Endothelial cell of umbilical vein (primary cell): ENCODE measurements around the gene CCNA1.

Experiments used
- EZH2 ChIP-seq: IDR thresholded peaks from 2 replicates; pipeline ENCODE4 v1.6.1; 2012; ENCODE audit warnings: borderline replicate concordance, low read depth, mild to moderate bottlenecking, moderate library complexity, low read length, inconsistent platforms; ENCODE audit not compliant: severe bottlenecking
- FOS ChIP-seq: IDR thresholded peaks from 2 replicates; pipeline ENCODE4 v1.6.1; 2011; ENCODE audit warnings: mild to moderate bottlenecking, low read length, moderate library complexity, borderline replicate concordance; ENCODE audit not compliant: insufficient read depth
- GATA2 ChIP-seq: IDR thresholded peaks from 2 replicates; pipeline ENCODE4 v1.7.0; 2011; ENCODE audit warnings: low read depth, mild to moderate bottlenecking, moderate library complexity, mixed read lengths, low read length; ENCODE audit not compliant: insufficient read length, insufficient read depth
- MYC ChIP-seq: IDR thresholded peaks from one replicate; pipeline ENCODE4 v1.6.1; 2011; ENCODE audit warnings: mild to moderate bottlenecking, low read depth, low read length
- POLR2A ChIP-seq: IDR thresholded peaks from 2 replicates; pipeline ENCODE4 v1.6.1; 2012; ENCODE audit warnings: low read depth, mild to moderate bottlenecking, control low read depth, low read length
- POLR2AphosphoS5 ChIP-seq: IDR thresholded peaks from 2 replicates; pipeline ENCODE4 v1.6.1; 2012; ENCODE audit warnings: low read depth, mild to moderate bottlenecking, control low read depth, low read length, moderate library complexity; ENCODE audit not compliant: insufficient read depth
- TF ChIP-seq, protein P1 (sequence below): IDR thresholded peaks from 2 replicates; pipeline ENCODE4 v1.6.1; 2011; ENCODE audit not compliant: insufficient read depth, insufficient read length
- TF ChIP-seq, protein P2 (sequence below), 2 donors: IDR thresholded peaks; 1 replicate in 1 of 2; 2 replicates in 1 of 2; pipeline ENCODE4 v1.5.1; 2011; ENCODE audit warnings: low read length in 2 of 2, mild to moderate bottlenecking in 2 of 2, moderate library complexity in 2 of 2, control low read depth in 1 of 2, inconsistent platforms in 1 of 2, low read depth in 1 of 2; ENCODE audit not compliant: insufficient read depth in 1 of 2; ENCODE audit errors: extremely low read depth in 1 of 2

DNA sequence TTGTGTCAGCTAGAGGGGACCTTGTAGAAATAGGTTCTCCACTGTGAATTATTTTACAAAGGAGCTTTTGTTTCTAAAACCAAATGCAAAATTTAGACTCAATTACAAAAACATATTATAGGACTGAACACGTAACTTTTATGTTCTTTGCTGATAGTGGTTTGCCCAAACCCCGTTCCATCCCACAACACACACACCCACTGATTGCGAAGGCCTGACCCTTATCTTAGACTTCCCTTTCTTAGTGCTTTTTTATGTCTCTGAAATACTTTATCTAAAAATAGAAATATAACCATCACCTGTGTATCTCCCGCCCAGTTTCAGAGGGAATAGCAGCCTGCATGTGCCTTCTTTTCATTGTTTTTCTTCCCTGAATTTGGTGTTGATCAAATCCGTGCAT is 13.0 kb downstream of the CCNA1 start:
- TF ChIP-seq FOS: no peak
- TF ChIP-seq, protein P1, sequence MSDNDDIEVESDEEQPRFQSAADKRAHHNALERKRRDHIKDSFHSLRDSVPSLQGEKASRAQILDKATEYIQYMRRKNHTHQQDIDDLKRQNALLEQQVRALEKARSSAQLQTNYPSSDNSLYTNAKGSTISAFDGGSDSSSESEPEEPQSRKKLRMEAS: no peak
- TF ChIP-seq, protein P2, sequence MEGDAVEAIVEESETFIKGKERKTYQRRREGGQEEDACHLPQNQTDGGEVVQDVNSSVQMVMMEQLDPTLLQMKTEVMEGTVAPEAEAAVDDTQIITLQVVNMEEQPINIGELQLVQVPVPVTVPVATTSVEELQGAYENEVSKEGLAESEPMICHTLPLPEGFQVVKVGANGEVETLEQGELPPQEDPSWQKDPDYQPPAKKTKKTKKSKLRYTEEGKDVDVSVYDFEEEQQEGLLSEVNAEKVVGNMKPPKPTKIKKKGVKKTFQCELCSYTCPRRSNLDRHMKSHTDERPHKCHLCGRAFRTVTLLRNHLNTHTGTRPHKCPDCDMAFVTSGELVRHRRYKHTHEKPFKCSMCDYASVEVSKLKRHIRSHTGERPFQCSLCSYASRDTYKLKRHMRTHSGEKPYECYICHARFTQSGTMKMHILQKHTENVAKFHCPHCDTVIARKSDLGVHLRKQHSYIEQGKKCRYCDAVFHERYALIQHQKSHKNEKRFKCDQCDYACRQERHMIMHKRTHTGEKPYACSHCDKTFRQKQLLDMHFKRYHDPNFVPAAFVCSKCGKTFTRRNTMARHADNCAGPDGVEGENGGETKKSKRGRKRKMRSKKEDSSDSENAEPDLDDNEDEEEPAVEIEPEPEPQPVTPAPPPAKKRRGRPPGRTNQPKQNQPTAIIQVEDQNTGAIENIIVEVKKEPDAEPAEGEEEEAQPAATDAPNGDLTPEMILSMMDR (IDR thresholded peaks at IDR 0.05; ENCODE audit: extremely low read depth in 1 of 2, insufficient read depth in 1 of 2, low read depth in 1 of 2, low read length in 2 of 2): no peak
- no peak for TF ChIP-seq MYC
- no peak for TF ChIP-seq POLR2A
- no peak for TF ChIP-seq POLR2AphosphoS5
- no peak for TF ChIP-seq GATA2
- no peak for TF ChIP-seq EZH2
